OCI-LY7 (cell line): ENCODE measurements around the gene DUS1L. TPM values are rescaled to one million over a fixed set of nuclear protein-coding genes. Genes with fewer than 3 reads are reported as not detected.

Experiments used
- BruUV-seq: library from RNA; stranded (reverse); fragments of 400-500 nt; replicated peaks from 2 replicates; lab custom pipeline; 2021; lab: Mats Ljungman, UMichigan
- CTCF ChIA-PET: fragments of 300-600 bp; sonication (Branson Sonifier 250); formaldehyde crosslinking; loops from one replicate; lab custom pipeline; 2022; ENCODE audit warnings: antibody characterized with exemption; ENCODE audit not compliant: unreplicated experiment; lab: Charles Lee
- POLR2A ChIA-PET: fragments of 300-600 bp; sonication (Branson Sonifier 250); formaldehyde crosslinking; loops from one replicate; lab custom pipeline; 2022; ENCODE audit warnings: antibody characterized with exemption; lab: Charles Lee
- DNase-seq: peaks from one replicate; pipeline ENCODE4 v3.0.0-alpha.2; 2015; ENCODE audit warnings: low spot score
- H2AFZ ChIP-seq: fragments of 200-600 bp; sonication (generic), shearing (Covaris generic); 2 replicates; pipeline ENCODE4 v1.6.1; 2014; ENCODE audit warnings: mild to moderate bottlenecking, antibody characterized with exemption, low read length, moderate library complexity
- H3K27ac ChIP-seq: fragments of 200-600 bp; sonication (generic); 2 replicates; pipeline ENCODE4 v1.5.1; 2014; ENCODE audit warnings: mixed run types, low read depth, mild to moderate bottlenecking, moderate library complexity, low read length, inconsistent platforms; ENCODE audit not compliant: poor library complexity, severe bottlenecking
- H3K36me3 ChIP-seq: fragments of 200-600 bp; sonication (generic); 2 replicates; pipeline ENCODE4 v1.6.1; 2014; ENCODE audit warnings: mild to moderate bottlenecking, antibody characterized with exemption, low read length, moderate library complexity, mixed read lengths; ENCODE audit not compliant: insufficient read depth
- H3K4me1 ChIP-seq: fragments of 200-600 bp; sonication (generic); 2 replicates; pipeline ENCODE4 v1.5.1; 2014; ENCODE audit warnings: mild to moderate bottlenecking, low read length; ENCODE audit not compliant: insufficient read depth, poor library complexity, severe bottlenecking
- H3K4me2 ChIP-seq: fragments of 200-600 bp; sonication (generic); 2 replicates; pipeline ENCODE4 v1.6.1; 2014; ENCODE audit warnings: mild to moderate bottlenecking, low read length
- H3K4me3 ChIP-seq: fragments of 200-600 bp; sonication (generic); 2 replicates; pipeline ENCODE4 v1.5.1; 2014; ENCODE audit warnings: mild to moderate bottlenecking, low read depth, low read length; ENCODE audit not compliant: poor library complexity, severe bottlenecking
- H3K79me2 ChIP-seq: fragments of 200-600 bp; sonication (generic); 2 replicates; pipeline ENCODE4 v1.6.1; 2016; ENCODE audit warnings: low read depth, mild to moderate bottlenecking, low read length, moderate library complexity, mixed read lengths; ENCODE audit not compliant: insufficient read depth
- H3K9me2 ChIP-seq: fragments of 200-600 bp; sonication (generic); 2 replicates; pipeline ENCODE4 v1.6.1; 2016; ENCODE audit warnings: mild to moderate bottlenecking, low read length, mixed read lengths; ENCODE audit not compliant: insufficient read depth
- H3K9me3 ChIP-seq: fragments of 200-600 bp; sonication (generic); 2 replicates; pipeline ENCODE4 v1.6.1; 2014; ENCODE audit warnings: mild to moderate bottlenecking, mixed run types, low read length, mixed read lengths
- H4K20me1 ChIP-seq: fragments of 200-600 bp; sonication (generic); 2 replicates; pipeline ENCODE4 v1.6.1; 2014; ENCODE audit warnings: mild to moderate bottlenecking, antibody characterized with exemption, low read length, moderate library complexity, mixed read lengths; ENCODE audit not compliant: insufficient read depth
- EZH2phosphoT487 ChIP-seq: fragments of 200-600 bp; sonication (generic); IDR thresholded peaks from 2 replicates; pipeline ENCODE4 v1.6.1; 2018; ENCODE audit warnings: low read depth, borderline replicate concordance, mild to moderate bottlenecking, mixed run types, antibody characterized with exemption, low read length, moderate library complexity, mixed read lengths
- intact Hi-C: fragments of 100-400 bp; cut with micrococcal nuclease; formaldehyde crosslinking; loops from one replicate; pipeline ENCODE4 v1.10.0; 2022; ENCODE audit not compliant: unreplicated experiment
- total RNA-seq, 2 experiments: library from RNA; depleted of rRNA in 1 of 2; stranded (reverse); fragments of >200 nt in 1 of 2; shearing (Covaris generic) in 1 of 2; gene quantifications; 2 replicates each; pipeline ENCODE4 v1.2.3, GENCODE V29; 2014 to 2022
- TF ChIP-seq, protein P1 (sequence below): fragments of 200-600 bp; sonication (generic); conservative IDR thresholded peaks from 2 replicates; pipeline ENCODE4 v1.5.1; 2014; ENCODE audit warnings: mild to moderate bottlenecking, antibody characterized with exemption, low read length, moderate library complexity, mixed read lengths

The DUS1L gene
- total RNA-seq, 2 experiments from 2014 or later = 320 to 388 TPM

GRCh38 chr17:82098939-82099763 lies 33.5 kb upstream of the DUS1L start:
- Histone ChIP-seq H3K27ac (peak overlapping the region; percentile 89), H4K20me1 (peaks cover 21% of the 10 kb centered on the region; the same call in 1 of the 2 replicates), H3K4me2 (peak overlapping the region; percentile 84), H3K36me3 (peaks cover 30% of the 10 kb centered on the region), H3K4me3 (peak overlapping the region; percentile 87), H2AFZ (no peak overlapping the region), H3K79me2 (peaks cover 34% of the 10 kb centered on the region), H3K4me1 (peaks cover 51% of the 10 kb centered on the region), H3K9me3 (no peaks in the 10 kb centered on the region), H3K9me2 (no peaks in the 10 kb centered on the region)
- DNase-seq = peak; percentile 88
- no TSS peak for BruUV-seq
- POLR2A ChIA-PET = interaction anchor here (0.5 to 1.4 kb wide), 3 partner anchors 62 to 173 kb away, joined by 3 to 4 read pairs (median 4); partner anchors contain the start of genes CENPX, DCXR and LRRC45
- intact Hi-C loops = loop anchor here (1.0 to 5.0 kb wide), 6 partner anchors 24 to 587 kb away; partner anchors contain the start of genes ACTG1, ARL16, DCXR and HGS
- no peak for TF ChIP-seq EZH2phosphoT487
- TF ChIP-seq, protein P1, sequence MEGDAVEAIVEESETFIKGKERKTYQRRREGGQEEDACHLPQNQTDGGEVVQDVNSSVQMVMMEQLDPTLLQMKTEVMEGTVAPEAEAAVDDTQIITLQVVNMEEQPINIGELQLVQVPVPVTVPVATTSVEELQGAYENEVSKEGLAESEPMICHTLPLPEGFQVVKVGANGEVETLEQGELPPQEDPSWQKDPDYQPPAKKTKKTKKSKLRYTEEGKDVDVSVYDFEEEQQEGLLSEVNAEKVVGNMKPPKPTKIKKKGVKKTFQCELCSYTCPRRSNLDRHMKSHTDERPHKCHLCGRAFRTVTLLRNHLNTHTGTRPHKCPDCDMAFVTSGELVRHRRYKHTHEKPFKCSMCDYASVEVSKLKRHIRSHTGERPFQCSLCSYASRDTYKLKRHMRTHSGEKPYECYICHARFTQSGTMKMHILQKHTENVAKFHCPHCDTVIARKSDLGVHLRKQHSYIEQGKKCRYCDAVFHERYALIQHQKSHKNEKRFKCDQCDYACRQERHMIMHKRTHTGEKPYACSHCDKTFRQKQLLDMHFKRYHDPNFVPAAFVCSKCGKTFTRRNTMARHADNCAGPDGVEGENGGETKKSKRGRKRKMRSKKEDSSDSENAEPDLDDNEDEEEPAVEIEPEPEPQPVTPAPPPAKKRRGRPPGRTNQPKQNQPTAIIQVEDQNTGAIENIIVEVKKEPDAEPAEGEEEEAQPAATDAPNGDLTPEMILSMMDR = no peak
- CTCF ChIA-PET = interaction anchor here (1.4 kb wide), 1 partner anchor 61 kb away, joined by 3 read pairs; the partner anchor contains the start of gene DCXR

GRCh38 chr17:82098169-82098938 lies 32.8 kb upstream of the DUS1L start, which contains the start of gene FASN:
Gene FASN (minus strand): TSS chr17:82098236. CDS start chr17:82096445, 1,791 bp downstream.
- Histone ChIP-seq H4K20me1 (peaks cover 21% of the 10 kb centered on the region; the same call in 1 of the 2 replicates), H3K27ac (peak within 1 kb of the TSS; percentile 89), H3K79me2 (peaks cover 34% of the 10 kb centered on the region), H3K4me3 (peak within 1 kb of the TSS; percentile 87), H2AFZ (peak within 1 kb of the TSS; percentile 13; the same call in 1 of the 2 replicates), H3K36me3 (peaks cover 37% of the 10 kb centered on the region), H3K4me2 (peak within 1 kb of the TSS; percentile 84), H3K9me2 (no peaks in the 10 kb centered on the region), H3K4me1 (peaks cover 46% of the 10 kb centered on the region), H3K9me3 (no peaks in the 10 kb centered on the region)
- intact Hi-C loops = loop anchor here (1.0 to 5.0 kb wide), 6 partner anchors 23 to 586 kb away; partner anchors contain the start of genes ACTG1, ARL16, DCXR and HGS
- CTCF ChIA-PET = interaction anchor here (1.4 kb wide), 1 partner anchor 61 kb away, joined by 3 read pairs; the partner anchor contains the start of gene DCXR
- no TSS peak for BruUV-seq
- TF ChIP-seq EZH2phosphoT487 = no peak
- TF ChIP-seq, protein P1 = peak; percentile 70
- POLR2A ChIA-PET = interaction anchor here (1.4 kb wide), 2 partner anchors 61 to 172 kb away, joined by 3 to 4 read pairs; partner anchors contain the start of gene DCXR
- peak; percentile 100 for DNase-seq
